HepG2 (cell line): Measurements from ENCODE around the gene PCSK1. TPM values are rescaled to one million over a fixed set of nuclear protein-coding genes. Genes with fewer than 3 reads are reported as not detected.

ENCODE experiments used
- ATAC-seq: fragments of 200-7000 bp; cut with Tn5 transposase; 3 replicates; pipeline ENCODE4 v1.9.1; 2020; ENCODE audit warnings: mild to moderate bottlenecking, moderate library complexity
- BruUV-seq: library from RNA; stranded (reverse); fragments of 400-500 nt; replicated peaks from 2 replicates; lab custom pipeline; 2021; lab: Mats Ljungman, UMichigan
- CTCF ChIA-PET: fragments of 300-600 bp; formaldehyde crosslinking; extraction: SDS; loops from one replicate; lab custom pipeline; 2021; ENCODE audit warnings: low total read pairs, inconsistent platforms, low intra/inter-chr PET ratio; lab: Yijun Ruan, JAX
- POLR2A ChIA-PET: fragments of 350-600 bp; sonication (Branson Sonifier 250); formaldehyde crosslinking; loops from one replicate; lab custom pipeline; 2020; ENCODE audit warnings: antibody characterized with exemption, inconsistent platforms; lab: Yijun Ruan, JAX
- DNase-seq: peaks from one replicate; pipeline ENCODE4 v3.0.0-alpha.2; 2015; ENCODE audit warnings: low spot score
- FAIRE-seq: peaks from 3 replicates; lab custom pipeline; 2011; peaks lifted over from hg19 to GRCh38; lab: Jason Lieb, UNC
- H2AFZ ChIP-seq: one replicate; pipeline ENCODE4 v1.6.1; 2011; ENCODE audit warnings: low read length, inconsistent platforms
- H3K27ac ChIP-seq: fragments of 300-600 bp; 3 replicates; pipeline ENCODE4 v1.8.0; 2011; ENCODE audit warnings: mixed run types, mild to moderate bottlenecking, mixed read lengths, low read length, inconsistent platforms; ENCODE audit not compliant: insufficient read depth; ENCODE audit errors: extremely low read length
- H3K27me3 ChIP-seq, 2 experiments: fragments of 200-600 bp in 1 of 2; 2 replicates in 1 of 2; 3 replicates in 1 of 2; pipeline versions ENCODE4 v1.6.0 to v1.8.0; 2011; ENCODE audit warnings: low read length in 2 of 2, mild to moderate bottlenecking in 2 of 2, moderate library complexity in 2 of 2, inconsistent platforms in 1 of 2; ENCODE audit not compliant: insufficient read depth in 2 of 2, control insufficient read depth in 1 of 2
- H3K36me3 ChIP-seq, 2 experiments: fragments of 200-600 bp in 1 of 2; replicated peaks in 1 of 2; 2 replicates in 1 of 2; 3 replicates in 1 of 2; pipeline versions ENCODE4 v1.5.1 to v1.8.0; 2011; ENCODE audit warnings: low read length in 2 of 2, inconsistent platforms in 1 of 2; ENCODE audit not compliant: insufficient read depth in 2 of 2, control insufficient read depth in 1 of 2
- H3K4me1 ChIP-seq: 2 replicates; pipeline ENCODE4 v1.5.1; 2012; ENCODE audit warnings: low read length, inconsistent platforms; ENCODE audit not compliant: insufficient read depth
- H3K4me2 ChIP-seq: 2 replicates; pipeline ENCODE4 v1.6.0; 2011; ENCODE audit warnings: low read depth, low read length, inconsistent platforms
- H3K4me3 ChIP-seq, 3 experiments: fragments of 200-600 bp in 1 of 3; sonication (generic), shearing (Covaris generic) in 1 of 3; replicated peaks in 1 of 3; 2 replicates each; pipeline ENCODE4 v1.5.1; 2011 to 2016; ENCODE audit warnings: low read length in 3 of 3, inconsistent platforms in 2 of 3, low read depth in 2 of 3, mild to moderate bottlenecking in 2 of 3, control low read depth in 1 of 3, mixed read lengths in 1 of 3; ENCODE audit not compliant: insufficient read depth in 1 of 3
- H3K79me2 ChIP-seq: one replicate; pipeline ENCODE4 v1.6.1; 2011; ENCODE audit warnings: low read length, inconsistent platforms; ENCODE audit not compliant: insufficient read depth
- H3K9ac ChIP-seq: 2 replicates; pipeline ENCODE4 v1.6.0; 2011; ENCODE audit warnings: mild to moderate bottlenecking, low read depth, low read length, inconsistent platforms; ENCODE audit not compliant: insufficient read depth
- H3K9me3 ChIP-seq: 2 replicates; pipeline ENCODE4 v1.5.1; 2012; ENCODE audit warnings: mild to moderate bottlenecking, low read length
- H4K20me1 ChIP-seq: 2 replicates; pipeline ENCODE4 v1.6.0; 2011; ENCODE audit warnings: inconsistent platforms, mild to moderate bottlenecking, low read length, moderate library complexity; ENCODE audit not compliant: insufficient read depth
- IRF1 ChIP-seq: sonication (generic); formaldehyde crosslinking; IDR thresholded peaks from 2 replicates; pipeline ENCODE4 v1.4.0; 2020; ENCODE audit warnings: low read depth, mild to moderate bottlenecking, missing genetic modification reagents
- KDM1A ChIP-seq: IDR thresholded peaks from 2 replicates; pipeline ENCODE4 v1.6.1; 2016; ENCODE audit warnings: missing compliant biosample characterization
- ZSCAN12 ChIP-seq: sonication (generic); formaldehyde crosslinking; IDR thresholded peaks from 2 replicates; pipeline ENCODE4 v1.9.0; 2021; ENCODE audit warnings: mild to moderate bottlenecking, missing genetic modification reagents
- WGBS: methylation state at CpG from one replicate; pipeline ENCODE4 v1.1.6; 2017; ENCODE audit warnings: low lambda C conversion rate; 5-methylcytosine and 5-hydroxymethylcytosine counted together
- in situ Hi-C: cut with HindIII; loops from 2 replicates; pipeline ENCODE4 v1.10.0; 2017; ENCODE audit warnings: low pct_unique_long_range_greater_than_20kb; ENCODE audit not compliant: extremely low pct_ligation_motif_present
- intact Hi-C: fragments of 100-400 bp; cut with micrococcal nuclease; formaldehyde crosslinking; loops from one replicate; pipeline ENCODE4 v1.10.0; 2022; ENCODE audit not compliant: unreplicated experiment
- polyA plus RNA-seq, 8 experiments: library from polyadenylated mRNA; depleted of rRNA in 3 of 8; stranded (reverse) in 7 of 8; unstranded in 1 of 8; fragments of >200 nt; fragmentation: Illumina TruSeq in 4 of 8; extraction: Trizol in 4 of 8; gene quantifications; 2 replicates each; pipeline versions ENCODE4 v1.2.1 to v1.2.3, GENCODE V29; 2011 to 2016; ENCODE audit warnings: low read depth in 4 of 8, missing spikeins in 1 of 8, mixed read lengths in 1 of 8; ENCODE audit not compliant: insufficient read depth in 1 of 8
- total RNA-seq, 5 experiments: library from RNA; depleted of rRNA; stranded (reverse); fragments of >200 nt; fragmentation: Illumina TruSeq; extraction: Trizol; gene quantifications; 2 replicates each; pipeline ENCODE4 v1.2.3, GENCODE V29; 2016; ENCODE audit warnings: low read depth in 1 of 5
- TF ChIP-seq, protein P1 (sequence below): sonication (generic); formaldehyde crosslinking; IDR thresholded peaks from 2 replicates; pipeline ENCODE4 v1.4.0; 2020; ENCODE audit warnings: missing genetic modification reagents, borderline replicate concordance
- TF ChIP-seq, protein P2 (sequence below): sonication (generic); formaldehyde crosslinking; IDR thresholded peaks from 2 replicates; pipeline ENCODE4 v1.8.1; 2023; ENCODE audit warnings: mild to moderate bottlenecking, missing genetic modification reagents, borderline replicate concordance

PCSK1 gene
- total and polyA plus RNA-seq, 2 of the 13 experiments (the other 11 are each of a cell fraction or from before 2014, with no cell fraction given) = not detected

- Histone ChIP-seq H3K4me3 (no peak overlapping the region), H4K20me1 (no peaks in the 10 kb centered on the region), H3K36me3 (no peaks in the 10 kb centered on the region), H3K9me3 (no peaks in the 10 kb centered on the region), H3K4me1 (no peaks in the 10 kb centered on the region), H3K4me2 (no peak overlapping the region), H3K27ac (no peak overlapping the region), H2AFZ (no peak overlapping the region), H3K27me3 (no peaks in the 10 kb centered on the region), H3K79me2 (no peaks in the 10 kb centered on the region), H3K9ac (no peak overlapping the region)
- POLR2A ChIA-PET = no interaction called here
- ATAC-seq = no peak
- no peak for DNase-seq
- 8% methylated on average over 3 of the region's 3 CpGs for WGBS
- no peak for FAIRE-seq
- CTCF ChIA-PET = no interaction called here
- no TSS peak for BruUV-seq
- TF ChIP-seq IRF1 (CRISPR knock-in tag) (no peak), KDM1A (CRISPR knock-in tag) (no peak), ZSCAN12 (no peak)
- TF ChIP-seq, protein P1, sequence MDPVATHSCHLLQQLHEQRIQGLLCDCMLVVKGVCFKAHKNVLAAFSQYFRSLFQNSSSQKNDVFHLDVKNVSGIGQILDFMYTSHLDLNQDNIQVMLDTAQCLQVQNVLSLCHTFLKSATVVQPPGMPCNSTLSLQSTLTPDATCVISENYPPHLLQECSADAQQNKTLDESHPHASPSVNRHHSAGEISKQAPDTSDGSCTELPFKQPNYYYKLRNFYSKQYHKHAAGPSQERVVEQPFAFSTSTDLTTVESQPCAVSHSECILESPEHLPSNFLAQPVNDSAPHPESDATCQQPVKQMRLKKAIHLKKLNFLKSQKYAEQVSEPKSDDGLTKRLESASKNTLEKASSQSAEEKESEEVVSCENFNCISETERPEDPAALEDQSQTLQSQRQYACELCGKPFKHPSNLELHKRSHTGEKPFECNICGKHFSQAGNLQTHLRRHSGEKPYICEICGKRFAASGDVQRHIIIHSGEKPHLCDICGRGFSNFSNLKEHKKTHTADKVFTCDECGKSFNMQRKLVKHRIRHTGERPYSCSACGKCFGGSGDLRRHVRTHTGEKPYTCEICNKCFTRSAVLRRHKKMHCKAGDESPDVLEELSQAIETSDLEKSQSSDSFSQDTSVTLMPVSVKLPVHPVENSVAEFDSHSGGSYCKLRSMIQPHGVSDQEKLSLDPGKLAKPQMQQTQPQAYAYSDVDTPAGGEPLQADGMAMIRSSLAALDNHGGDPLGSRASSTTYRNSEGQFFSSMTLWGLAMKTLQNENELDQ = no peak
- TF ChIP-seq, protein P2, sequence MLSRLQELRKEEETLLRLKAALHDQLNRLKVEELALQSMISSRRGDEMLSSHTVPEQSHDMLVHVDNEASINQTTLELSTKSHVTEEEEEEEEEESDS (CRISPR knock-in tag) = no peak
- intact Hi-C loops (no loop called here), in situ Hi-C loops (no loop called here)
Observed at GRCh38 chr5:96439477-96440184, 6.6 kb upstream of the PCSK1 start.
